ENCODE measurements around the gene POU2AF1.

The POU2AF1 gene

GRCh38 chr11:111350811-111351210 is 28.3 kb downstream of the POU2AF1 start:
- no peak overlapping the region for H2BK15ac ChIP-seq (replicated peaks; ENCODE audit: low read depth)
- no peak overlapping the region for H2BK5ac ChIP-seq (ENCODE audit: low read length)
- H3K79me2 ChIP-seq (ENCODE audit: control insufficient read depth, insufficient read depth, low read length) = no peaks in the 10 kb centered on the region
- no peak overlapping the region for H2BK120ac ChIP-seq (ENCODE audit: low read depth, low read length)
- H3K27ac ChIP-seq (ENCODE audit: low read depth, low read length) = no peak overlapping the region
- no peaks in the 10 kb centered on the region for H3K4me1 ChIP-seq (ENCODE audit: control insufficient read depth, low read depth, low read length)
- H4K5ac ChIP-seq (ENCODE audit: low read length) = no peak overlapping the region
- H3K4ac ChIP-seq (ENCODE audit: low read depth, low read length) = no peak overlapping the region
- no peaks in the 10 kb centered on the region for H3K36me3 ChIP-seq (ENCODE audit: control insufficient read depth, insufficient read depth, low read length)
- no peak overlapping the region for H4K8ac ChIP-seq (ENCODE audit: low read depth, low read length)
- H3K9ac ChIP-seq (ENCODE audit: low read length) = no peak overlapping the region
- H3K23ac ChIP-seq (ENCODE audit: low read length) = no peak overlapping the region
- H2AK5ac ChIP-seq (ENCODE audit: low read length) = no peak overlapping the region
- H3K79me1 ChIP-seq (ENCODE audit: low read length) = no peaks in the 10 kb centered on the region
- no peaks in the 10 kb centered on the region for H3K27me3 ChIP-seq (ENCODE audit: insufficient read depth, low read length, poor library complexity)
- H3K18ac ChIP-seq (ENCODE audit: low read length) = no peak overlapping the region
- H3K4me3 ChIP-seq (ENCODE audit: low read length) = no peak overlapping the region
- WGBS (ENCODE audit: extremely low coverage, insufficient coverage, low lambda C conversion rate) = no CpG with 5 or more reads among the region's 1 CpG
- no peak overlapping the region for H3K56ac ChIP-seq (ENCODE audit: low read length)
- no peak overlapping the region for H3K4me2 ChIP-seq (ENCODE audit: low read length)
- no peak for DNase-seq

GRCh38 chr11:111349191-111349695 is 29.8 kb downstream of the POU2AF1 start:
- no peak for DNase-seq
- Histone ChIP-seq H3K4ac (ENCODE audit: low read depth, low read length) (no peak overlapping the region), H3K23ac (ENCODE audit: low read length) (no peak overlapping the region), H4K8ac (ENCODE audit: low read depth, low read length) (no peak overlapping the region), H3K79me1 (ENCODE audit: low read length) (no peaks in the 10 kb centered on the region), H2BK15ac (replicated peaks; ENCODE audit: low read depth) (no peak overlapping the region), H2BK5ac (ENCODE audit: low read length) (no peak overlapping the region), H4K5ac (ENCODE audit: low read length) (no peak overlapping the region), H3K56ac (ENCODE audit: low read length) (no peak overlapping the region), H3K4me3 (ENCODE audit: low read length) (no peak overlapping the region), H3K36me3 (ENCODE audit: control insufficient read depth, insufficient read depth, low read length) (no peaks in the 10 kb centered on the region), H3K27ac (ENCODE audit: low read depth, low read length) (no peak overlapping the region), H3K79me2 (ENCODE audit: control insufficient read depth, insufficient read depth, low read length) (no peaks in the 10 kb centered on the region), H3K4me2 (ENCODE audit: low read length) (no peak overlapping the region), H3K9ac (ENCODE audit: low read length) (no peak overlapping the region), H2AK5ac (ENCODE audit: low read length) (no peak overlapping the region), H3K18ac (ENCODE audit: low read length) (no peak overlapping the region), H2BK120ac (ENCODE audit: low read depth, low read length) (no peak overlapping the region), H3K4me1 (ENCODE audit: control insufficient read depth, low read depth, low read length) (no peaks in the 10 kb centered on the region), H3K27me3 (ENCODE audit: insufficient read depth, low read length, poor library complexity) (no peaks in the 10 kb centered on the region)
- no CpG with 5 or more reads among the region's 2 CpGs for WGBS (ENCODE audit: extremely low coverage, insufficient coverage, low lambda C conversion rate)

DNA sequence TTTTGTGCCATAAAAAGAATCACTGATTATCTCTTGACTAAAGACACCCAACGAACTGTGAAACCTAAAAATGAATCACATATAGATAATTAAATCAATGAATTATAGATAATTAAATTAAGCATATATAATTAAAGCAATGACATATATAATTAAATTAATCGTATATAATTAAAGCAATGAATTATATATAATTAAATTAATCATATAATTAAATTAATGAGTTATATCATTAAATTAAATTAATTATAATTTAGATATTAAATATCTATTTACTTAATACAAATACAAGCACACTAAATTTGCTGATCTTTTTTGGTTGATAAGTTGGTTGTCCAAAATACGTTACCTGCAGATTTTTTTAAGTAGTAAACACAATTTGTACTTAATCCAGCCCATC is 30.9 kb downstream of the POU2AF1 start:
- Histone ChIP-seq H3K23ac (ENCODE audit: low read length) (no peak overlapping the region), H3K79me2 (ENCODE audit: control insufficient read depth, insufficient read depth, low read length) (no peaks in the 10 kb centered on the region), H2BK15ac (replicated peaks; ENCODE audit: low read depth) (no peak overlapping the region), H4K8ac (ENCODE audit: low read depth, low read length) (no peak overlapping the region), H3K18ac (ENCODE audit: low read length) (no peak overlapping the region), H3K79me1 (ENCODE audit: low read length) (no peaks in the 10 kb centered on the region), H3K27ac (ENCODE audit: low read depth, low read length) (no peak overlapping the region), H3K4me2 (ENCODE audit: low read length) (no peak overlapping the region), H2BK120ac (ENCODE audit: low read depth, low read length) (no peak overlapping the region), H4K5ac (ENCODE audit: low read length) (no peak overlapping the region), H2BK5ac (ENCODE audit: low read length) (no peak overlapping the region), H3K56ac (ENCODE audit: low read length) (no peak overlapping the region), H3K4ac (ENCODE audit: low read depth, low read length) (no peak overlapping the region), H3K4me3 (ENCODE audit: low read length) (no peak overlapping the region), H3K36me3 (ENCODE audit: control insufficient read depth, insufficient read depth, low read length) (no peaks in the 10 kb centered on the region), H2AK5ac (ENCODE audit: low read length) (no peak overlapping the region), H3K27me3 (ENCODE audit: insufficient read depth, low read length, poor library complexity) (no peaks in the 10 kb centered on the region), H3K9ac (ENCODE audit: low read length) (no peak overlapping the region), H3K4me1 (ENCODE audit: control insufficient read depth, low read depth, low read length) (no peaks in the 10 kb centered on the region)
- no peak for DNase-seq
- no CpG with 5 or more reads among the region's 3 CpGs for WGBS (ENCODE audit: extremely low coverage, insufficient coverage, low lambda C conversion rate)

DNA sequence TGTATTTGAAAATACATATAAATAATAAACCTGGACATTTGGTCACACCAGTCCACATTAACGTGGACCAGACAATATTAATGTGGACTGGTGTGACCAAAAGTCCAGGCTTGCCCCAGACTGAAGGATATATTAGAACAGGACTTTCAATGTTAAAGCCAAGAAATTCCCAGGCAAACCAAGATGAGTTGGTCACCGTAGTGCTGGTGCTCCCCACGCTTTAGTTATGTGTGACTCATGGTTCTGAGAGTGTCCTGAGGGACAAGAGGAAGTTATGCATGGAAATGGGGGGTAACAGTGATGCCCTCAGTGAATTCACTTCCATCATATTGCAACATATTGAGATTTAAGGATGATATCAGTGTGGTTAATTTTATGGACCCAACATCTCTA is 31.4 kb downstream of the POU2AF1 start:
- WGBS (ENCODE audit: extremely low coverage, insufficient coverage, low lambda C conversion rate) = no CpG with 5 or more reads among the region's 3 CpGs
- H3K27me3 ChIP-seq (ENCODE audit: insufficient read depth, low read length, poor library complexity) = no peaks in the 10 kb centered on the region
- no peak overlapping the region for H3K4me2 ChIP-seq (ENCODE audit: low read length)
- H3K79me1 ChIP-seq (ENCODE audit: low read length) = no peaks in the 10 kb centered on the region
- no peak overlapping the region for H3K23ac ChIP-seq (ENCODE audit: low read length)
- no peaks in the 10 kb centered on the region for H3K79me2 ChIP-seq (ENCODE audit: control insufficient read depth, insufficient read depth, low read length)
- H3K56ac ChIP-seq (ENCODE audit: low read length) = no peak overlapping the region
- DNase-seq = no peak
- no peak overlapping the region for H3K27ac ChIP-seq (ENCODE audit: low read depth, low read length)
- H3K4me1 ChIP-seq (ENCODE audit: control insufficient read depth, low read depth, low read length) = no peaks in the 10 kb centered on the region
- no peak overlapping the region for H2AK5ac ChIP-seq (ENCODE audit: low read length)
- no peak overlapping the region for H3K4ac ChIP-seq (ENCODE audit: low read depth, low read length)
- H2BK120ac ChIP-seq (ENCODE audit: low read depth, low read length) = no peak overlapping the region
- H3K36me3 ChIP-seq (ENCODE audit: control insufficient read depth, insufficient read depth, low read length) = no peaks in the 10 kb centered on the region
- H2BK15ac ChIP-seq (replicated peaks; ENCODE audit: low read depth) = no peak overlapping the region
- H3K9ac ChIP-seq (ENCODE audit: low read length) = no peak overlapping the region
- no peak overlapping the region for H4K5ac ChIP-seq (ENCODE audit: low read length)
- H2BK5ac ChIP-seq (ENCODE audit: low read length) = no peak overlapping the region
- no peak overlapping the region for H3K4me3 ChIP-seq (ENCODE audit: low read length)
- no peak overlapping the region for H3K18ac ChIP-seq (ENCODE audit: low read length)
- no peak overlapping the region for H4K8ac ChIP-seq (ENCODE audit: low read depth, low read length)

DNA sequence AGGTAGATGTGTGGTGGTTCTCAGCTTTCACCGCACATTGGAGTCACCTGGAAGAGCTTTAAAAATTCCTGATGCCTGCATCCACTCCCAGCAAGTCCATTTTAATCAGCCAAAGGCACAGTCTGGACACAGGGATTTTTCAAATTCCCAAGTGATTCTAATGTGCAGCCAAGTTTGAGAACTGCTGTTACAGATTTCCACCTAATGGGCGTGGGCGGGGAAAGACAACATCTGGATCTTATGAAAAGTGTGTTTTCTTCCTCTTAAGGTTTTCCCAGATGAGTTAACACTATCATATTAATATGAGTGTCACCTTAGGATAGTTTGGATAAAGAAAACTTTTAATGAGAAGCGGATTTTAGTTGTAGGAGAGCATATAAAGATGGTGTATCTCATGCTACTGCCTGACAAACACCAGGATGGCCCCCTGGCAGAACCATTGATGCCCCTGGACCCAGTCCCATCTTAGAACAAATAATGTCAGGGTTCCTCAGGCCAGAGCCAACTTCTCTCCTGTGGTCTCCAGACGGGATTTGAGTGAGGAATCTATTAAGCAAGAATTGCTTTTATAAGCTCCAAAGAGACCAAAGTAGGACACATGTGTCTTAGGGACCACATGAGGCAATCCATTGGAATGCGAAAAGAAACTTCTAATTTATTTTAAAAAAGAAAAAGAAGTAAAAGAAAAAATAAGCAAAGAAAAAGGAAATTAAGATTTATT is 31.9 kb downstream of the POU2AF1 start:
- H2AK5ac ChIP-seq (ENCODE audit: low read length) = no peak overlapping the region
- no peak overlapping the region for H3K4ac ChIP-seq (ENCODE audit: low read depth, low read length)
- no peak overlapping the region for H2BK120ac ChIP-seq (ENCODE audit: low read depth, low read length)
- no peak overlapping the region for H2BK15ac ChIP-seq (replicated peaks; ENCODE audit: low read depth)
- no peak overlapping the region for H3K4me3 ChIP-seq (ENCODE audit: low read length)
- H3K36me3 ChIP-seq (ENCODE audit: control insufficient read depth, insufficient read depth, low read length) = no peaks in the 10 kb centered on the region
- no peak overlapping the region for H2BK5ac ChIP-seq (ENCODE audit: low read length)
- no peak overlapping the region for H3K23ac ChIP-seq (ENCODE audit: low read length)
- no peak overlapping the region for H3K18ac ChIP-seq (ENCODE audit: low read length)
- DNase-seq = no peak
- H3K4me1 ChIP-seq (ENCODE audit: control insufficient read depth, low read depth, low read length) = no peaks in the 10 kb centered on the region
- no peaks in the 10 kb centered on the region for H3K27me3 ChIP-seq (ENCODE audit: insufficient read depth, low read length, poor library complexity)
- WGBS (ENCODE audit: extremely low coverage, insufficient coverage, low lambda C conversion rate) = no CpG with 5 or more reads among the region's 6 CpGs
- no peaks in the 10 kb centered on the region for H3K79me2 ChIP-seq (ENCODE audit: control insufficient read depth, insufficient read depth, low read length)
- H3K9ac ChIP-seq (ENCODE audit: low read length) = no peak overlapping the region
- no peaks in the 10 kb centered on the region for H3K79me1 ChIP-seq (ENCODE audit: low read length)
- H3K56ac ChIP-seq (ENCODE audit: low read length) = no peak overlapping the region
- no peak overlapping the region for H4K8ac ChIP-seq (ENCODE audit: low read depth, low read length)
- H3K4me2 ChIP-seq (ENCODE audit: low read length) = no peak overlapping the region
- H4K5ac ChIP-seq (ENCODE audit: low read length) = no peak overlapping the region
- no peak overlapping the region for H3K27ac ChIP-seq (ENCODE audit: low read depth, low read length)

DNA sequence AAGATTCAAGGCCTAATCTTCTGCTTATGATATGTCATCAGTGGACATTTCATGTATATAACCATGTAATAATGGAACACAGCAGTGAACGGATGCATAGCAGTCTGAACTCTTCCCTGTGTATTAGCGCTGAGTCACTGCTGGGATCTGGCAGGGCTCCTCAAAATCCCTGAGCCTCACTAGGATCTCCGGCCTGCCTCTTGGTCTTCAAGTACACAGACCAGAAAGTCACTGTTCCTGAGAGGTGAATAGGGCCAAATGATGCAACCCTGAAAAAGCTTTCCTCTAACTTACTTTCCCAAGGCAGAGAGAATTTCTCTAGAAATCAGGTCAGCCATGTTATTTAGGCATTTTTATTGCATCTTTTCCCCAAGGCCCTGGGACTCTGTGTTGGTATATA is 35.0 kb downstream of the POU2AF1 start:
- Histone ChIP-seq H3K4me1 (ENCODE audit: control insufficient read depth, low read depth, low read length) (no peaks in the 10 kb centered on the region), H3K18ac (ENCODE audit: low read length) (no peak overlapping the region), H2BK5ac (ENCODE audit: low read length) (no peak overlapping the region), H3K56ac (ENCODE audit: low read length) (no peak overlapping the region), H3K36me3 (ENCODE audit: control insufficient read depth, insufficient read depth, low read length) (no peaks in the 10 kb centered on the region), H3K27ac (ENCODE audit: low read depth, low read length) (no peak overlapping the region), H3K79me2 (ENCODE audit: control insufficient read depth, insufficient read depth, low read length) (no peaks in the 10 kb centered on the region), H2BK15ac (replicated peaks; ENCODE audit: low read depth) (no peak overlapping the region), H3K27me3 (ENCODE audit: insufficient read depth, low read length, poor library complexity) (no peaks in the 10 kb centered on the region), H3K23ac (ENCODE audit: low read length) (no peak overlapping the region), H2BK120ac (ENCODE audit: low read depth, low read length) (no peak overlapping the region), H3K4me3 (ENCODE audit: low read length) (no peak overlapping the region), H3K9ac (ENCODE audit: low read length) (no peak overlapping the region), H3K4me2 (ENCODE audit: low read length) (no peak overlapping the region), H3K4ac (ENCODE audit: low read depth, low read length) (no peak overlapping the region), H4K5ac (ENCODE audit: low read length) (no peak overlapping the region), H4K8ac (ENCODE audit: low read depth, low read length) (no peak overlapping the region), H3K79me1 (ENCODE audit: low read length) (no peaks in the 10 kb centered on the region), H2AK5ac (ENCODE audit: low read length) (no peak overlapping the region)
- no CpG with 5 or more reads among the region's 3 CpGs for WGBS (ENCODE audit: extremely low coverage, insufficient coverage, low lambda C conversion rate)
- DNase-seq = peak; percentile 35
